ENCODE data around the gene BTBD19. TPM values are rescaled to one million over a fixed set of nuclear protein-coding genes. Genes with fewer than 3 reads are reported as not detected.
A peak's percentile ranks its signal among the peaks of the same experiment; 100 is the strongest.

Gene BTBD19
- total and polyA plus RNA-seq, 9 of the 15 experiments (the other 6 are each of a cell fraction or from before 2014, with no cell fraction given), result 0.22 to 2.0 (median 0.95) TPM

GRCh38 chr1:44835738-44836675, 27.7 kb downstream of the BTBD19 start (continued):
- no peak for TF ChIP-seq KDM5B (IDR thresholded peaks at IDR 0.05; ENCODE audit: insufficient replicate concordance, low read depth, low read length)
- TF ChIP-seq ZNF197 (CRISPR knock-in tag; IDR thresholded peaks at IDR 0.05; ENCODE audit: low read depth), result no peak
- TF ChIP-seq, protein P1, sequence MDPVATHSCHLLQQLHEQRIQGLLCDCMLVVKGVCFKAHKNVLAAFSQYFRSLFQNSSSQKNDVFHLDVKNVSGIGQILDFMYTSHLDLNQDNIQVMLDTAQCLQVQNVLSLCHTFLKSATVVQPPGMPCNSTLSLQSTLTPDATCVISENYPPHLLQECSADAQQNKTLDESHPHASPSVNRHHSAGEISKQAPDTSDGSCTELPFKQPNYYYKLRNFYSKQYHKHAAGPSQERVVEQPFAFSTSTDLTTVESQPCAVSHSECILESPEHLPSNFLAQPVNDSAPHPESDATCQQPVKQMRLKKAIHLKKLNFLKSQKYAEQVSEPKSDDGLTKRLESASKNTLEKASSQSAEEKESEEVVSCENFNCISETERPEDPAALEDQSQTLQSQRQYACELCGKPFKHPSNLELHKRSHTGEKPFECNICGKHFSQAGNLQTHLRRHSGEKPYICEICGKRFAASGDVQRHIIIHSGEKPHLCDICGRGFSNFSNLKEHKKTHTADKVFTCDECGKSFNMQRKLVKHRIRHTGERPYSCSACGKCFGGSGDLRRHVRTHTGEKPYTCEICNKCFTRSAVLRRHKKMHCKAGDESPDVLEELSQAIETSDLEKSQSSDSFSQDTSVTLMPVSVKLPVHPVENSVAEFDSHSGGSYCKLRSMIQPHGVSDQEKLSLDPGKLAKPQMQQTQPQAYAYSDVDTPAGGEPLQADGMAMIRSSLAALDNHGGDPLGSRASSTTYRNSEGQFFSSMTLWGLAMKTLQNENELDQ (CRISPR knock-in tag; IDR thresholded peaks at IDR 0.05; ENCODE audit: borderline replicate concordance), result no peak
- TF ChIP-seq NFIX (CRISPR knock-in tag; IDR thresholded peaks at IDR 0.05; ENCODE audit: low read depth), result no peak
- peak; percentile 68 for TF ChIP-seq JUND (IDR thresholded peaks at IDR 0.05; ENCODE audit: borderline replicate concordance, low read depth, low read length)
- no peak; the same call in 2 of the 3 replicates for TF ChIP-seq JUND (tag; IDR thresholded peaks at IDR 0.05; ENCODE audit: borderline replicate concordance, low read depth, low read length)
- no peak for TF ChIP-seq ZNF175 (CRISPR knock-in tag; IDR thresholded peaks at IDR 0.05; ENCODE audit: low read depth)
- TF ChIP-seq ZNF146 (CRISPR knock-in tag; IDR thresholded peaks at IDR 0.05; ENCODE audit: unreplicated experiment), result no peak
- TF ChIP-seq PML (IDR thresholded peaks at IDR 0.05; ENCODE audit: low read length), result no peak
- no peak for TF ChIP-seq SREBF2 (CRISPR knock-in tag; IDR thresholded peaks at IDR 0.05)
- no peak for TF ChIP-seq FOXJ3 (CRISPR knock-in tag; IDR thresholded peaks at IDR 0.05)
- no peak for TF ChIP-seq DIDO1 (tag; IDR thresholded peaks at IDR 0.05; ENCODE audit: low read depth)
- TF ChIP-seq MXI1 (IDR thresholded peaks at IDR 0.05; ENCODE audit: low read depth, low read length), result no peak
- TF ChIP-seq ZBTB34 (CRISPR knock-in tag; IDR thresholded peaks at IDR 0.05), result no peak
- TF ChIP-seq SNAPC5 (CRISPR knock-in tag; IDR thresholded peaks at IDR 0.05), result no peak
- TF ChIP-seq CBFA2T2 (conservative IDR thresholded peaks at IDR 0.05), result peak; percentile 43; the same call in 1 of the 2 replicates
- TF ChIP-seq MCM5 (IDR thresholded peaks at IDR 0.05; ENCODE audit: low read depth), result no peak
- TF ChIP-seq ZNF699 (CRISPR knock-in tag; IDR thresholded peaks at IDR 0.05; ENCODE audit: insufficient replicate concordance), result no peak
- no peak for TF ChIP-seq C11orf30 (IDR thresholded peaks at IDR 0.05; ENCODE audit: low read depth)
- TF ChIP-seq EP300 (IDR thresholded peaks at IDR 0.05; ENCODE audit: low read length), result peak; percentile 56; the same call in 1 of the 2 replicates
- TF ChIP-seq PYGO2 (tag; IDR thresholded peaks at IDR 0.05), result no peak
- TF ChIP-seq CBX1 (IDR thresholded peaks at IDR 0.05; ENCODE audit: low read depth), result no peak
- TF ChIP-seq KDM2B (CRISPR knock-in tag; IDR thresholded peaks at IDR 0.05), result no peak

Data from K562 (cell line).